GM13976 (cell line): ENCODE data around the gene LARP6.
"Not testable (repeated sequence)": the region's sequence is repeated elsewhere in the genome, so short reads cannot be mapped to it uniquely, and the experiment has no call there.

Experiments used
- DNase-seq: peaks from one replicate; pipeline ENCODE4 v3.0.0; 2012; ENCODE audit warnings: low spot score
- in situ Hi-C: fragments of 300-500 bp; cut with MboI; formaldehyde crosslinking; loops from one replicate; pipeline ENCODE4 v1.12.0; 2022; ENCODE audit warnings: low sequenced_read_pairs, mixed read lengths, inconsistent platforms; ENCODE audit not compliant: unreplicated experiment
- TF ChIP-seq, protein P1 (sequence below): IDR thresholded peaks from 2 replicates; pipeline ENCODE4 v1.5.1; 2012; ENCODE audit warnings: borderline replicate concordance, mild to moderate bottlenecking; ENCODE audit not compliant: insufficient read depth; ENCODE audit errors: extremely low read depth, missing control alignments, control extremely low read depth

The LARP6 gene

DNA sequence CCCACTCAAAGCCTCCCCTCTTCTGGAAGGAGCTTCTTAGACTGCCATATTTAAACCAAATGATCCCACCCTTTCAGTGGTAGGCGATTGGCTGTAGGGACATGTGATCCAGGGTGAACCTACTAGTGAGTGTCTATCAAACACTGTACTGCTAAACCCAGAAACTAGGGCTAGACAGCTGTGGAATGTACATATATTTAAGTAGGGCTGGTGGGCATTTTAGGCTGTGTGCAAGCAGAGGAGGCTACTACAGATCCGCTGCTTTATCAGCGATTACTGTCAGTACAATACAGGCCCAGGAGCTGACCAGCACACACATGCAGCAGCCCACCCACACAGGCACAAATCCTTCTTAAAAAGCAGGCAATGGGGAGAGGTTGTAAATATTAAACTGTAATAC lies 15.4 kb upstream of the LARP6 start:
- in situ Hi-C loops = no loop called here
- TF ChIP-seq, protein P1, sequence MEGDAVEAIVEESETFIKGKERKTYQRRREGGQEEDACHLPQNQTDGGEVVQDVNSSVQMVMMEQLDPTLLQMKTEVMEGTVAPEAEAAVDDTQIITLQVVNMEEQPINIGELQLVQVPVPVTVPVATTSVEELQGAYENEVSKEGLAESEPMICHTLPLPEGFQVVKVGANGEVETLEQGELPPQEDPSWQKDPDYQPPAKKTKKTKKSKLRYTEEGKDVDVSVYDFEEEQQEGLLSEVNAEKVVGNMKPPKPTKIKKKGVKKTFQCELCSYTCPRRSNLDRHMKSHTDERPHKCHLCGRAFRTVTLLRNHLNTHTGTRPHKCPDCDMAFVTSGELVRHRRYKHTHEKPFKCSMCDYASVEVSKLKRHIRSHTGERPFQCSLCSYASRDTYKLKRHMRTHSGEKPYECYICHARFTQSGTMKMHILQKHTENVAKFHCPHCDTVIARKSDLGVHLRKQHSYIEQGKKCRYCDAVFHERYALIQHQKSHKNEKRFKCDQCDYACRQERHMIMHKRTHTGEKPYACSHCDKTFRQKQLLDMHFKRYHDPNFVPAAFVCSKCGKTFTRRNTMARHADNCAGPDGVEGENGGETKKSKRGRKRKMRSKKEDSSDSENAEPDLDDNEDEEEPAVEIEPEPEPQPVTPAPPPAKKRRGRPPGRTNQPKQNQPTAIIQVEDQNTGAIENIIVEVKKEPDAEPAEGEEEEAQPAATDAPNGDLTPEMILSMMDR = no peak
- DNase-seq = no peak

DNA sequence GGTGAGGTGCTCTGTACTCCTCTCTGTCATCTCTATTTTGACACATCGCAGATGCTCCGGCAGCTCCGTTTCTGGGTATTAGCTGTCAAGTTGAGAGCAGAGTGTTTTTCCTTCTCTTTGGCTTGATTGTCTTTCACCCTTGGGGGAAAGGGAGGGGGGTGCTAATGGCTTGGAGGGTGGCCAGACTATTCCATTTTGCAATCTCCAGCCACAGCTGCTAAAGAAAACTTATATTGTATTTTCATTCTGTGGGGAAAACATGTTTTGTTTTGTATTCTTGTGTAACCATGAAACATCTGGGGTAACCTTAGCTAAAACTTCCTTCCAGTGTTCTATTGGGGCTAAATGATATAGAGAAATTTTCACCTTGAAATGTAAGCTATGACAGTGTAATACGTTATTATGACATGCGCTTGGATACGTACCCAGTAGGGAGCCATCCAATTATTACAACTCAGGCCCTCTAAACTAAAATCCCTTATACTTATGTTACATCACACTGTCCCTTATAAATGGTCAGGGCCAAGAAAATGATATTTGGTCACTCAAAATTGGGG lies 14.0 kb upstream of the LARP6 start:
- no peak for DNase-seq
- in situ Hi-C loops = no loop called here
- TF ChIP-seq, protein P1 = no peak

DNA sequence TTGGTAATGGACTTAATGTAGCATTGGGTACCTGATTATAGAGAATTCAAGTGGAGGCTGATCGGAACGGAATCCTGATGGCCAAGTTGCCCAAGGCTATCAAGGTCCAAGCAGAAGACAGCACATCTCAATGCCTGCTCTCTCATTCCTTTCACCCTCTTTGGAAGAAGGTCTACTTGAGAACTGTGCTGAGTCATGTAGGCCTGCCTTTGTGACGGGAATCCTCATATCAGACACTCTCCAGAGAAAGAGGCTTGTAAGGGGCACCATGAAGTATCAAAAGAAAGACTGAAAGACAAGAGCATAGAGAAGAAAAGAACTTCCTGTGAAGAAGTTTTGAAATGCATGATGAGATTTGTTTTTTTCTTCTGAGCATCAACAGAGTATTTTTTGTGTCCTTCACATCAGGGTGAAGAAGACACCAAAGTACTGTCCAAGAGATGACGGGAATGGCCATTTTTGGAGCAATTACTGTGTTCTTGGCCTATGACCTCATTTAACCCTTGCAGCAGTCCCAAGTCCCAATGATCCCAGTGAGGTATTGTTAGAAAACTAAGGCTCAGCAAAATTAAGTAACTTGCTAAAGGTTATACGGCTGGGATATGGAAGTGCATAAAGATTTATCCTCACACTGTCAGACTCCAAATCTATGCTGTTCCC lies 13.2 kb upstream of the LARP6 start:
- TF ChIP-seq, protein P1 = no peak
- no peak for DNase-seq
- in situ Hi-C loops = no loop called here

DNA sequence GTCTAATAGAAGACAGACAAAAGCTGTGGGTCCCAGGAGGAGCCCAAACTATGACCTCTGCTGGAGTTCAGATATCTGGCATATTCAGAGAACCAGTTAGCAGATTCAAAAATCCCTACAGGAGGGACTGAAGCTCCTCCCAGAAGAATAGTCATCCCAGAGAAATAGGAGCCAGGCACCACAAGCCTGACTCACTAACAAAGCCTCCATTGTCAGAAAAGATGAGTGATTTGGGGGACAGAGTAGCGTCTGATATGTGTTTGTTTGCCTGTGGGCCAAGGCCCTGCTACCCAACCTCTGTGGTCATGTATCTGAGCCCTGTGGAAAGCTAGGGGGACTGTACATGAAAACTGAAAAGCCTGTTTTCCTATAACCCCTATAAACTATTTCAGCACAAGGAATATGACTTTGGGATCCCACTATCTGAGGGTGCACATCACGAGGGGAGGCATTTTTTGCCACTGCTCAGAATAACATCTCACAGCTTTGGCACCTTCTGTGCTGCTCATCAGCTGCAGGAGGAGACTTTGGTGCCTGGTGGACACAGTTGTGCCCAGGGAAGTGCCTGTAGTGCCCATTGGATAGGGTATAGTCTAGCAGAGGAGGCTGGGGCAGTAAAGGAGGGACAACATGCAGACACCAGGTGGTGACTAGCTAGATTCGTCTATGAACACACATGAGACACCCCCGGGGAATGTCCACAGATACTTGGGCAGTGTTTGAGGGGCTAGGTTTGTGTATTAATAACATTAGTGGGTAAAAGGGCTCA lies 9.7 kb upstream of the LARP6 start:
- no peak for DNase-seq
- TF ChIP-seq, protein P1 = no peak
- in situ Hi-C loops = no loop called here

DNA sequence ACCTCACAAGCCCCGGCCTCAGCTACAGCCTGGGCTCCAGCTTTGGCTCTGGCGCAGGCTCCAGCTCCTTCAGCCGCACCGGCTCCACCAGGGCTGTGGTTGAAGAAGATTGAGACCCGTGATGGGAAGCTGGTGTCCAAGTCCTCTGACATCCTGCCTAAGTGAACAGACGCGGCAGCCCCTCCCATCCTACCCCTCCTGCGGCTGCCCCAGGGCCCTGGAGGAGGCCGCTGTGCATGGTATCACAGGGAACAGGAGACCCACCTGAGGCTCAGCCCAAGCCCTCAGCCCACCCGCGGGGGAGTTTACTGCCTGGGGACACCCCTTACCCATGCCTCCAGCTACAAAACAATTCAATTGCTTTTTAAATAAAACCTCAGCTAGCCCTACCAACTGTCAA lies 6.0 kb upstream of the LARP6 start:
- in situ Hi-C loops = no loop called here

DNA sequence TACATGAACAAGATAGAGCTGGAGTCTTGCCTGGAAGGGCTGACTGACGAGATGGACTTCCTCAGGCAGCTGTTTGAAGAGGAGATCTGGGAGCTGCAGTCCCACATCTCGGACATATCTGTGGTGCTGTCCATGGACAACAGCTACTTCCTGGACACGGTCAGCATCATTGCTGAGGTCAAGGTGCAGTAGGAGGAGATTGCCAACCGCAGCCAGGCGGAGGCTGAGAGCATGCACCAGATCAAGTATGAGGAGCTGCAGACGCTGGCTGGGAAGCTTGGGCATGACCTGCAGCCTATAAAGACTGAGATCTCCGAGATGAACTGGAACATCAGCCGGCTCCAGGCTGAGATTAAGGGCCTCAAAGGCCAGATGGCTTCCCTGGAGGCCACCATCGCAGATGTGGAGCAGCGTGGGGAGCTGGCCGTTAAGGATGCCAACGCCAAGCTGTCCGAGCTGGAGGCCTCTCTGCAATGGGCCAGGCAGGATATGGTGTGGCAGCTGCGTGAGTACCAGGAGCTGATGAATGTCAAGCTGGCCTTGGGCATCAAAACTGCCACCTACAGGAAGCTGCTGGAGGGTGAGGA lies 5.5 kb upstream of the LARP6 start:
- in situ Hi-C loops = no loop called here
- TF ChIP-seq, protein P1 = no peak
- no peak for DNase-seq

More for the DNA sequence above, 6.0 kb upstream of the LARP6 start:
- DNase-seq = no peak
- TF ChIP-seq, protein P1 = no peak

DNA sequence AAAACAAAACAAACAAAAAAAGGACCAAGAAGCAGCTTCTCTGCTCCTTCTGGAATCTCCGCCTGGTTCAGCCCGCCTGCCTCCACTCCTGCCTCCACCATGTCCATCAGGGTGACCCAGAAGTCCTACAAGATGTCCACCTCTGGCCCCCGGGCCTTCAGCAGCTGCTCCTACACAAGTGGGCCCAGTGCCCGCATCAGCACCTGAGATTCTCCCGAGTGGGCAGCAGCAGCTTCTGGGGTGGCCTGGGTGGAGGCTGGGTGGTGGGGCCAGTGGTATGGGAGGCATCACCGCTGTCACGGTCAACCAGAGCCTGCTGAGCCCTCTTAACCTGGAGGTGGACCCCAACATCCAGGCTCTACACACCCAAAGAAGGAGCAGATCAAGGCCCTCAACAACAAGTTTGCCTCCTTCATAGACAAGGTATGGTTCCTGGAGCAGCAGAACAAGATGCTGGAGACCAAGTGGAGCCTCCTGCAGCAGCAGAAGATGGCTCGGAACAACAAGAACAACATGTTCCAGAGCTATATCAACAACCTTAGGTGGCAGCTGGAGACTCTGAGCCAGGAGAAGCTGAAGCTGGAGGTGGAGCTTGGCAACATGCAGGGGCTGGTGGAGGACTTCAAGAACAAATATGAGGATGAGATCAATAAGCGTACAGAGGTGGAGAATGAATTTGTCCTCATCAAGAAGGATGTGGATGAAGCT lies 4.8 kb upstream of the LARP6 start:
- in situ Hi-C loops, DNase-seq: not testable (repeated sequence)
